ENCODE data around the gene ZMIZ1. TPM values are rescaled to one million over a fixed set of nuclear protein-coding genes. Genes with fewer than 3 reads are reported as not detected.

The ZMIZ1 gene
- total and polyA plus RNA-seq, 12 donors = 6.6 to 113 (median 55.1) TPM

DNA sequence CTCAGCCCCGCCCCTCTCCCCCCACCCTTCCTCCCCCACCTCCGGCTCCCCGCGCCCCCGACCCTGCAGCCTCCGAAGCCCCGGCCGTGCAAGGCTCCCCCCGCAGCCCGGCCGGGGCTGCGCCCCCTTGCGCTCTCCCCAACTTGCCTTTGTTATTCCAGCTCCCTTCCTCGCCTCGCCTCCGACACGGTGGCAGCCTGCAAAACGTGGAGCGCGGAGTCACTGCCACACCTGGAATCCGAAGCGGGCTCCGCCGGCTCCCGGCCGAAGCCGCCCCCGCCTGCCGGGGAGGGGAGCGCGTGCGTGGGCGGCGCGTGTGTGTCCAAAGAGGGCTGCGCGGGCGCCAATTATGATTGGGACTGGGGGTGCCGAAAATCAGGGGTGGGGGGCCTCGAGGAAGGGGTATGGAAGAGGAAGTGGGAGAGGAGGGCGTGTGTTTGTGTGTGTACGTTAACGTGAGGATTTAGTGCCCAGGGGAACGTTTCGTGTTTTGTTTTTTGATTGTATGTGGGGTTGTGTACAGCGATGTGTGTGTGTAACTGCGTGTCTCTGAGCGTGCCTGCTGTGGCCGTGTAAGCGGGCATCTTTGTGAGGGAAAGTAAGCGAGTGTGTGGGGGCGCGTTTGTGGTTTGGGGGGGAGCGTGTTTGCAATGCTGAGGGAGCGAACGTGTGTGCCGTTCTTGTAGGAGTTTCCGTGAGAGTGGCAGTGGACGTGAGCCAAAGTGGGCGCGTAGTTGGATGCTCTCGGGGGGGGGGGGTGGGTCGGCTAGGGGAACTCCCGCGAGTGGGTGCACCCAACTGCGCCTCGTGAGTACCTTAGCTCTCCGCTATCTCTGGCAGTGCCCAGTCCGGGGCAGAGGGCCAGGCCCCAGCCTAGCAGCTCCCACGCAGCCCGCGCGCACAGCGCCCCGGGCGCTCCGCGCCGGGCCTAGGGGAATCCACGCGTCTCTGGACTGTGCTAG, 1.2 kb upstream of the ZMIZ1 start:
- Histone ChIP-seq H3K36me3 (replicated peaks in 1 of 2) (no peaks in the 10 kb centered on the region), H3K27ac (peak overlapping the region; percentile 23 to 99 (median 91)), H3K27me3 (no peaks in the 10 kb centered on the region), H3K9me3 (replicated peaks in 1 of 3) (no peaks in the 10 kb centered on the region), H3K4me3 (peak overlapping the region in 3 of 4 donors; percentile 28 to 99 (median 35)), H3K4me1 (replicated peaks in 1 of 2) (peaks cover 19 to 22% of the 10 kb centered on the region in 2 donors)
- WGBS, 4 donors = 0 to 2% (median 1%) methylated on average over 26 to 81 of the region's 81 CpGs
- peak; percentile 5 to 94 for TF ChIP-seq POLR2A (IDR thresholded peaks at IDR 0.05)
- TF ChIP-seq, protein P1, sequence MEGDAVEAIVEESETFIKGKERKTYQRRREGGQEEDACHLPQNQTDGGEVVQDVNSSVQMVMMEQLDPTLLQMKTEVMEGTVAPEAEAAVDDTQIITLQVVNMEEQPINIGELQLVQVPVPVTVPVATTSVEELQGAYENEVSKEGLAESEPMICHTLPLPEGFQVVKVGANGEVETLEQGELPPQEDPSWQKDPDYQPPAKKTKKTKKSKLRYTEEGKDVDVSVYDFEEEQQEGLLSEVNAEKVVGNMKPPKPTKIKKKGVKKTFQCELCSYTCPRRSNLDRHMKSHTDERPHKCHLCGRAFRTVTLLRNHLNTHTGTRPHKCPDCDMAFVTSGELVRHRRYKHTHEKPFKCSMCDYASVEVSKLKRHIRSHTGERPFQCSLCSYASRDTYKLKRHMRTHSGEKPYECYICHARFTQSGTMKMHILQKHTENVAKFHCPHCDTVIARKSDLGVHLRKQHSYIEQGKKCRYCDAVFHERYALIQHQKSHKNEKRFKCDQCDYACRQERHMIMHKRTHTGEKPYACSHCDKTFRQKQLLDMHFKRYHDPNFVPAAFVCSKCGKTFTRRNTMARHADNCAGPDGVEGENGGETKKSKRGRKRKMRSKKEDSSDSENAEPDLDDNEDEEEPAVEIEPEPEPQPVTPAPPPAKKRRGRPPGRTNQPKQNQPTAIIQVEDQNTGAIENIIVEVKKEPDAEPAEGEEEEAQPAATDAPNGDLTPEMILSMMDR (IDR thresholded peaks at IDR 0.05) = peak in 1 of 6 experiments; percentile 44
- intact Hi-C loops (cut with DNase I) = loop anchor here (10.0 kb wide), 2 partner anchors 63 to 93 kb away; no protein-coding TSS in a partner anchor
- DNase-seq = peak; percentile 86 to 94 (median 90)

DNA sequence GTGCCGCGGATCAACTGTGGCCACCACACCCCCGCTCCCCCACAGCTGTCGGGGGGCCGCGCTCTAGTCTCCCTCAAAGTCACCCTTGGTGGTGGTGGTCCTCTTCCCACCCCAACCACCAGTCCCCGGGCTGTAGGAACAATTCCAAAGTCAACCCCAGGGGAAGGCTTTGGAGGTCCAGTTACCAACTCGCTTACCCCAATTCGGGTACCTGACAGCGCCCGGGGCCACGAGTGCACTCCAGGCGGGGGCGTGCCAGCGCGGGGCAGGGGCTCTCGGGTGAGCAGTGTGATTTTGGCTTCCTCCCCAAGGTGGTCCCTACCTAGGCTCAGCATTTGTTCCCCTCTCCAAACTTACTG, 584 bp upstream of the ZMIZ1 start:
- H3K27ac ChIP-seq = peak overlapping the region; percentile 23 to 99 (median 91)

DNA sequence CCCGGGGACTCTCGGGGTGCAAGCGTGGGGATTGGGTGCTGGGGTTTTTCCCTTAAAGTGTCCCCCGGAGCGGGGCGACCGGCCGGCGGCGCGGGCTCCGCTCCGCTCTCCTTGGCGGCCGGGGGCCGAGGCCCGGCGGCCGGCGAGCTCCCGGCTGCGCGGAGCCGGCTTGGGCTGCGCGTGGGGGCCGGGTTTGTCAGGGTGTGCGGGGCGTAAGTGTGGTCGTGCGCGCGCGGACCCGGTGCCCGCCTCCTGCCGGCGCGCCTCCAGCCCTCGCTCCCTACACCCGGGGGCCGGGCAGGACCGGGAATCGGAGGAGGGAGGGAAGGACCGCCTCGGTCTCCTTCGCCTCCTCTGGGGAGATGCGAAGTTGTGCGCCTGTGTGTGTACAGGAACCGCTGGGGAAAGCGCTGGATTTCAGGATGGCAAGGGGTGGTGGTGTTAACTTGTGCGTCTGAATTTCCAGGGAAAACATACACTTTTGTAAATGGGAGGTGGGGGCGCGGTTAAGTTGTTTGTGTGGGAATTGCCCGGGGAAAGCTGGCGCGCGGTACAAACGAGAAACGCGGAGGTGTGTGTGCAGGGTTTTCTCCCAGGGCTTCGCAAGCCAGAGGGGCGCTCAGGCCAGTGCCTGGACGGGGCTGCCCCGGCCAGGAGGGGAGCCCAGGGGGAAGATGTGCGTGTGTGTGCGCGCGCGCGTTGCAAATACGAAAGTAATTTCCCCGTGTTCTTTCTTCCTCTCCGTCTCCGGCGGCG, 737 bp downstream of the ZMIZ1 start:
- Histone ChIP-seq H3K27ac (peak overlapping the region; percentile 74 to 99 (median 91)), H3K4me3 (peak overlapping the region; percentile 77 to 99 (median 82)), H3K36me3 (replicated peaks in 1 of 2) (no peaks in the 10 kb centered on the region), H3K4me1 (replicated peaks in 1 of 2) (peaks cover 38 to 39% of the 10 kb centered on the region in 2 donors), H3K27me3 (no peaks in the 10 kb centered on the region), H3K9me3 (replicated peaks in 1 of 3) (no peaks in the 10 kb centered on the region)
- TF ChIP-seq, protein P1 (IDR thresholded peaks at IDR 0.05) = no peak
- TF ChIP-seq POLR2A (IDR thresholded peaks at IDR 0.05) = peak in 1 of 2 donors; percentile 8
- 0 to 1% (median 0%) methylated on average over 40 to 77 of the region's 77 CpGs for WGBS, 4 donors
- DNase-seq = peak; percentile 55 to 77 (median 67)
- intact Hi-C loops (cut with DNase I) = loop anchor here (5.0 to 10.0 kb wide), 4 partner anchors 65 to 128 kb away; no protein-coding TSS in a partner anchor

More for the DNA sequence above, 584 bp upstream of the ZMIZ1 start:
- H3K9me3 ChIP-seq (replicated peaks in 1 of 3) = no peaks in the 10 kb centered on the region
- peaks cover 26% of the 10 kb centered on the region in 2 donors for H3K4me1 ChIP-seq (replicated peaks in 1 of 2)
- no peak for TF ChIP-seq POLR2A (IDR thresholded peaks at IDR 0.05)
- TF ChIP-seq, protein P1 (IDR thresholded peaks at IDR 0.05) = peak in 1 of 6 experiments; percentile 2
- peak overlapping the region in 2 of 4 donors; percentile 35 to 99 for H3K4me3 ChIP-seq
- WGBS, 4 donors = 3 to 12% (median 10%) methylated on average over 8 to 17 of the region's 17 CpGs
- intact Hi-C loops (cut with DNase I) = loop anchor here (10.0 kb wide), 2 partner anchors 63 to 93 kb away; no protein-coding TSS in a partner anchor
- no peaks in the 10 kb centered on the region for H3K27me3 ChIP-seq
- no peaks in the 10 kb centered on the region for H3K36me3 ChIP-seq (replicated peaks in 1 of 2)
- DNase-seq = peak in 3 of 7 donors; percentile 45 to 49 (median 46)

All from adrenal gland (tissue), 12 donors.